Testis (tissue), 2 donors: ENCODE measurements around the gene ZNF445.

ENCODE experiments used
- CTCF ChIP-seq, 3 experiments: fragments of 450-650 bp in 2 of 3; fragments of 200-600 bp in 1 of 3; sonication (generic) in 1 of 3; IDR thresholded peaks; one replicate each; pipeline ENCODE4 v1.5.1; 2016 to 2019; ENCODE audit warnings: antibody characterized with exemption in 3 of 3, mild to moderate bottlenecking in 2 of 3, moderate library complexity in 1 of 3
- POLR2A ChIP-seq: fragments of 450-650 bp; IDR thresholded peaks from one replicate; pipeline ENCODE4 v1.6.1; 2017; ENCODE audit warnings: antibody characterized with exemption, mild to moderate bottlenecking, moderate library complexity

- TF ChIP-seq CTCF (IDR thresholded peaks at IDR 0.05) (no peak), POLR2A (no peak)
These were observed 61.1 kb downstream of the ZNF445 start for GRCh38 chr3:44416031-44417030.
